RWPE2 (cell line): ENCODE measurements around the gene PGM2L1.
"Not testable (repeated sequence)": the region's sequence is repeated elsewhere in the genome, so short reads cannot be mapped to it uniquely, and the experiment has no call there.

ENCODE experiments used
- ATAC-seq: fragments of 200-7000 bp; cut with Tn5 transposase; 3 replicates; pipeline ENCODE4 v1.9.1; 2021; ENCODE audit warnings: low read depth
- DNase-seq: peaks from one replicate; pipeline ENCODE4 v3.0.0-alpha.2; 2020; ENCODE audit warnings: low spot score
- H3K27ac ChIP-seq: fragments of 450-650 bp; 2 replicates; pipeline ENCODE4 v1.5.1; 2017; ENCODE audit warnings: mild to moderate bottlenecking; ENCODE audit not compliant: poor library complexity, severe bottlenecking
- H3K27me3 ChIP-seq: fragments of 250-450 bp; sonication (Bioruptor Pico); 2 replicates; pipeline ENCODE4 v1.5.1; 2021; ENCODE audit warnings: mild to moderate bottlenecking, moderate library complexity; ENCODE audit not compliant: insufficient read depth, poor library complexity, severe bottlenecking
- H3K36me3 ChIP-seq: fragments of 250-450 bp; sonication (Bioruptor Pico); 2 replicates; pipeline ENCODE4 v1.5.1; 2020; ENCODE audit warnings: low read depth, mild to moderate bottlenecking, moderate library complexity
- H3K4me1 ChIP-seq: fragments of 250-450 bp; sonication (Bioruptor Pico); 2 replicates; pipeline ENCODE4 v1.5.1; 2021; ENCODE audit warnings: mild to moderate bottlenecking, moderate library complexity; ENCODE audit not compliant: insufficient read depth, poor library complexity, severe bottlenecking
- H3K4me3 ChIP-seq: fragments of 250-450 bp; sonication (Bioruptor Pico); 2 replicates; pipeline ENCODE4 v1.5.1; 2021; ENCODE audit warnings: mild to moderate bottlenecking, moderate library complexity; ENCODE audit not compliant: severe bottlenecking
- H3K9me3 ChIP-seq: fragments of 250-450 bp; sonication (Bioruptor Pico); 2 replicates; pipeline ENCODE4 v1.5.1; 2021; ENCODE audit warnings: mild to moderate bottlenecking, moderate library complexity; ENCODE audit not compliant: severe bottlenecking
- TF ChIP-seq, protein P1 (sequence below): fragments of 450-650 bp; IDR thresholded peaks from one replicate; pipeline ENCODE4 v1.5.1; 2017; ENCODE audit warnings: mild to moderate bottlenecking, moderate library complexity; ENCODE audit not compliant: poor library complexity, severe bottlenecking

Gene PGM2L1

DNA sequence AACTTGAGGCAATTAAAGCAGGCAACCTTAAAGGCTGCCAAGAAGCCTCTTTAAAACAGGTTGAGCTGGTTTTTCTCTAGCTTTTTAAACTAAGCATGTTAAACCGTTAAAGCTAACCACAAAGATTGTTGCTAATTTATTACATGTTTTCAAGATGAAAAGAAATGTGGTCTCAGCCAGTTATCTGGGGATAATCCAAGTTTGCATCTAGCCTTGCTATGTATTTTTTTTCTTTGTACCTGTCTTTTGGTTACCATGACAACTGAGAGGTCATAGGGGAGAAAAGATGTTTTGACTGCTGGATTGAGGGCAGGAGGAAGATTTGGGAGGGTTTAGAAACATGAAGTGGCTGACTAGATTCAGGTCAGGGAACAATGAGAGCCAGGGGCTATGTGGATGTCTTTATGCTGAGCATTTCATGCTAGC is 19.2 kb upstream of the PGM2L1 start:
- peaks cover 32% of the 10 kb centered on the region for H3K4me1 ChIP-seq
- TF ChIP-seq, protein P1, sequence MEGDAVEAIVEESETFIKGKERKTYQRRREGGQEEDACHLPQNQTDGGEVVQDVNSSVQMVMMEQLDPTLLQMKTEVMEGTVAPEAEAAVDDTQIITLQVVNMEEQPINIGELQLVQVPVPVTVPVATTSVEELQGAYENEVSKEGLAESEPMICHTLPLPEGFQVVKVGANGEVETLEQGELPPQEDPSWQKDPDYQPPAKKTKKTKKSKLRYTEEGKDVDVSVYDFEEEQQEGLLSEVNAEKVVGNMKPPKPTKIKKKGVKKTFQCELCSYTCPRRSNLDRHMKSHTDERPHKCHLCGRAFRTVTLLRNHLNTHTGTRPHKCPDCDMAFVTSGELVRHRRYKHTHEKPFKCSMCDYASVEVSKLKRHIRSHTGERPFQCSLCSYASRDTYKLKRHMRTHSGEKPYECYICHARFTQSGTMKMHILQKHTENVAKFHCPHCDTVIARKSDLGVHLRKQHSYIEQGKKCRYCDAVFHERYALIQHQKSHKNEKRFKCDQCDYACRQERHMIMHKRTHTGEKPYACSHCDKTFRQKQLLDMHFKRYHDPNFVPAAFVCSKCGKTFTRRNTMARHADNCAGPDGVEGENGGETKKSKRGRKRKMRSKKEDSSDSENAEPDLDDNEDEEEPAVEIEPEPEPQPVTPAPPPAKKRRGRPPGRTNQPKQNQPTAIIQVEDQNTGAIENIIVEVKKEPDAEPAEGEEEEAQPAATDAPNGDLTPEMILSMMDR: no peak
- H3K27ac ChIP-seq: peak overlapping the region; percentile 63
- H3K4me3 ChIP-seq: no peak overlapping the region
- H3K36me3 ChIP-seq: no peaks in the 10 kb centered on the region
- peaks cover 3% of the 10 kb centered on the region for H3K9me3 ChIP-seq
- DNase-seq (no peak), ATAC-seq (peak; percentile 46)
- H3K27me3 ChIP-seq: no peaks in the 10 kb centered on the region

DNA sequence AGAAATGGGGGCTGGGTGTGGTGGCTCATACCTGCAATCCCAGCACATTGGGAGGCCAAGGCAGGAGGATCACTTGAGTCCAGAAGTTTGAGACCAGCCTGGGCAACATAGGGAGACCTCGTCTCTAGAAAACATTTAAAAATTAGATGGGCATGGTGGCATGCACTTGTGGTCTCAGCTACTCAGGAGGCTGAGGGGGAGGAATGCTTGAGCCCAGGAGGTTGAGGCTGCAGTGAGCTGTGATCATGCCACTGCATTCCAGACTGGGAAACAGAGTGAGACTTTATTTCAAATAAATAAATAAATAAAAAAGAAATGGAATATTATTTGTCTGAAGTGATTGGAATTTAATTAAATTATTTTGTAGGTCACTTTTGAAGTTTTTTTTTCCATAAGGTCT is 18.7 kb upstream of the PGM2L1 start:
- not testable (repeated sequence) for H3K36me3 ChIP-seq, H3K27me3 ChIP-seq, H3K4me3 ChIP-seq, H3K9me3 ChIP-seq, DNase-seq, ATAC-seq
- Histone ChIP-seq H3K4me1 (peaks cover 34% of the 10 kb centered on the region), H3K27ac (peak overlapping the region; percentile 63)

DNA sequence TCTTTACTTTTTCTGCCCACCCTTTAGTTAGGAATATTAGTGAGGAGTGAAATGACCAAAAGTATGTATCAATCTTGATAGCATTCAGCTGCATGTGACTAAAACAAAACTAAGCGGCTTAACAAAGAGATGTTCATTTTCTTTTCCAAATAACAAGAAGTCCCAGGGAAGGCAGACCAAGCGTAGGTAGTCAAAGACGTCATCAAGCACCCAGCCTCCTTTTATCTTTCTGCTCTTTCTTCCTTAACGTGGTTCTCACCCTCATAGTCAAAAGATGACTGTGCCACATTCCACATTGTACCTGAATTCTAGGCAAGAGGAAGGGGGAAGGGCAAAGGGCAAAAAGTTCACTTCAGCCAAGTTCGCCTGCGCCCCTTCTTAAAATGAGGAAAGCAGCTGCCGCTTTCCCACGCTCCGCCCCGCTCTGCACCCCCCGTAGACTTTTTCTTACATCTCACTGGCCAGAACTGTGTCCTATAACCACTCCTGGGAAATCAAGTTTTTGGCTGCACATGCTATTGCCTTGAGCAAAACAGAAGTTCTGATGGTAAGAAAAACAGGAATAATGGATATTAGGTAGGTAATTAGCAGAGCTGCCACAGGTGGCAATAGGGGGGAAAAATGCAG is 14.6 kb upstream of the PGM2L1 start:
- Histone ChIP-seq H3K27me3 (no peaks in the 10 kb centered on the region), H3K4me3 (no peak overlapping the region), H3K36me3 (no peaks in the 10 kb centered on the region), H3K9me3 (no peaks in the 10 kb centered on the region), H3K4me1 (peaks cover 19% of the 10 kb centered on the region), H3K27ac (no peak overlapping the region)
- TF ChIP-seq, protein P1: no peak
- peak; percentile 48; the same call in 1 of the 3 replicates for ATAC-seq
- no peak for DNase-seq

DNA sequence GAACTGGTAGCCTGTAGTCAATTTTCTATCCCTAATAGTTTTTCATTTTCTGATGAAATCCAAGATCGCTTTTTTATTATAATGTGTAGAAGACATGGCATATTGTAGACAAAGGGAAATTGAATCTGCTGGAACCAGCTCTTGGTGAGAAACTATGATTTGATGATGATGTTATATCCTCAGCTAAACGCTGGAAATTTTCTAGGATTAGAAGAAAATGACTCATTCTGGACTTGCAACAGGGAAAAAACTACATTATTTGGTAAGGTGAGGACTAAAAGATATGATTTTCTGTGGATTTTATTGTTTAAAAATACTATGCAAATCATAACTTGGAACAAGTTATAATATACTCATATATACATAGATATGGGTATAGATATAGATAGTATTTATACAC is 14.1 kb upstream of the PGM2L1 start:
- no peaks in the 10 kb centered on the region for H3K36me3 ChIP-seq
- peaks cover 14% of the 10 kb centered on the region for H3K4me1 ChIP-seq
- ATAC-seq (no peak), DNase-seq (no peak)
- H3K27ac ChIP-seq: no peak overlapping the region
- no peaks in the 10 kb centered on the region for H3K27me3 ChIP-seq
- H3K4me3 ChIP-seq: no peak overlapping the region
- TF ChIP-seq, protein P1: no peak
- H3K9me3 ChIP-seq: no peaks in the 10 kb centered on the region

DNA sequence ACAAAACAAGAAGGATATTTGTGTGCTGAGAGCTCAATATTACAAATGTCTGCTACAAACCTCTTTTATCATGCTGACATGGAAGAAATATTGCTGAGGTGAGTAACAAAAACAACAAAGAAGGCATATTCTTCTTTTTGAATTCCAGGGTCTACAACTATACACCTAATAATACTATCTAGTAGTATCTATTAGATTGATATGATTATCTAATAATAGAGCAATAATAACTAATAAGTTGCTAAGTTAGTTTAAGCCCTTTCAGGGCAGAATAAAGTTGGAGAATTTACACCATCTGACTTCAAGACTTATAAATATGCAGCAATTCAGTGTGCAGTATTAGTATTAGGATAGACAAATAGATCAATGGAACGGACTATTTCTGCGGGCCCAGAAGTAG is 11.4 kb upstream of the PGM2L1 start:
- H3K9me3 ChIP-seq: no peaks in the 10 kb centered on the region
- peaks cover 9% of the 10 kb centered on the region for H3K4me1 ChIP-seq
- no peak for ATAC-seq
- H3K27ac ChIP-seq: no peak overlapping the region
- H3K36me3 ChIP-seq: no peaks in the 10 kb centered on the region
- H3K4me3 ChIP-seq: no peak overlapping the region
- TF ChIP-seq, protein P1: no peak
- no peaks in the 10 kb centered on the region for H3K27me3 ChIP-seq
- DNase-seq: no peak
